ENCODE results near the gene PMPCA. TPM values are rescaled to one million over a fixed set of nuclear protein-coding genes. Genes with fewer than 3 reads are reported as not detected.
A peak's percentile ranks its signal among the peaks of the same experiment; 100 is the strongest.
"Not testable (repeated sequence)": the region's sequence is repeated elsewhere in the genome, so short reads cannot be mapped to it uniquely, and the experiment has no call there.

The PMPCA gene
- total RNA-seq, 2 donors from 2014 or later: 49.4 to 66.1 TPM

DNA sequence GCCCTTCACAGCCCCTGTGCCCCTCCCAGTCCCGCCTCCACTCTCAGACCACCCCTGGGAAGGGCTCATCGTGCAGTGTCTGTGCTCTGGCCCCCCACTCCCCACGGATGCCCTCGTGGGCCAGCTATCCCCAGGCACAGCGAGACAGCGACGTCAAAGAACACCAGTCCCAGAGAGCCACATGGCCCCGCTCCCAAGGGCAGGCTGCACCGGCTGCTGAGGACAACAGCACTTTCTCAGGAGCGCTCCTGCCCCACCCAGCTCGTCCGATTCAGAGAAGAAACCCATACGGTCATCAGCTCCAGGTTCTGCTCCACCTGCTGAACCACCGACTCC, 5.7 kb upstream of the PMPCA start:
- DNase-seq: no peak
- ATAC-seq: no peak
- intact Hi-C loops (cut with DNase I): loop anchor here in 1 of 2 donors (5.0 to 10.0 kb wide), 2 partner anchors 60 to 92 kb away; no protein-coding TSS in a partner anchor

DNA sequence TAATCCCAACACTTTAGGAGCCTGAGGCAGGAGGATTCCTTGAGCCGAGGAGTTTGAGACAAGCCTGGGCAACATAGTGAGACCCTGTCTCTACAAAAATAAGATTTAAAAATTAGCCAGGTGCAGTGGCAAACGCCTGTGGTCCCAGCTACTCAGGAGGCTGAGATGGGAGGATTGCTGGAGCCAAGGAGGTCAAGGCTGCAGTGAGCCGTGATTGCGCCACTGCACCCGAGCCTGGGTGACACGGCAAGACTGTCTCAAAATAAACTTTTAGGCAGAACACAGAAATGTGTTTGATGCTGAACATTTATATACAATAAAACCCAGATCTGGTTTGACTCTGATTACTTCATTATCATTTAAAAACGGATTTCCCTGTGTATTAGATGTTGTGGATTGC, 5.0 kb upstream of the PMPCA start:
- ATAC-seq: no peak
- DNase-seq: no peak
- intact Hi-C loops (cut with DNase I): loop anchor here in 1 of 2 donors (10.0 kb wide), 1 partner anchor 61 kb away; no protein-coding TSS in a partner anchor

DNA sequence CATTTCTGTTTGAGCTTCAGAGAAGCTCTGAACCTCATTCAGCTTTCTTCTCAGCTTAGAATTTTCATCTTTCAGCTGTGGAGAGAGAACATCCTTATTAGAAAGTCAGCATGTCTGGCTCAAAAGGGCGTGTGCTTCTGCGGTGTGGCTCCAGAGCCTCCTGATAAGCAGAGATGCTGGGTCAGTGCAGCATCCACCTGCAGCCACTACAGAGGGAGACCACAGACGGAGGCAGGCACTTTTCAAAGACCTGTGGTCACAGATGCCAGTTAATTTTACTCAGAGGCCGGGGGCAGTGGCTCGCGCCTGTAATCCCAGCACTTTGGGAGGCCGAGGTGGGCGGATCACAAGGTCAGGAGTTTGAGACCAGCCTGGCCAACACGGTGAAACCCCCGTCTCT, 4.6 kb upstream of the PMPCA start:
- not testable (repeated sequence) for DNase-seq, ATAC-seq
- intact Hi-C loops (cut with DNase I): loop anchor here in 1 of 2 donors (10.0 kb wide), 1 partner anchor 61 kb away; no protein-coding TSS in a partner anchor

DNA sequence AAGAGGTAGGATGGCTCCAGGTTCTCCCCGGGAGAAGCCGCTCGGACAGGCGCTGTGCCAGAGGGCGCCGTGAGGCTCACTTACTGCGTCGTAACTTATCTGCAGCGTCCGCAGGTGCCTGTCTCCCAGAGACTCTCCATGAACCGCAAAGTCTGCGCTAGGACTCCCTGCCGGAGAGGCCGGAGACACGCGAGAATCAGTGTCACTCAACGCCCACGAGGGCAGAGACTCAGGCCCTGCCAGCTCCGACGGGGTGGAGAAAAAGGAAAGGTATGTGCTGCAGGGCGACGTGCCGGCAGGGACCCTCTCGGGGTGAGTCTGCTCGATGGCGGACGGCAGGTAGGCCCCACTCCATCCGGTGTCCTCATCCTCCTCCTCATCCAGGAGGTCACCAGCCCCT, 3.4 kb upstream of the PMPCA start:
- not testable (repeated sequence) for DNase-seq, ATAC-seq
- intact Hi-C loops (cut with DNase I): loop anchor here in 1 of 2 donors (10.0 kb wide), 1 partner anchor 62 kb away; no protein-coding TSS in a partner anchor

DNA sequence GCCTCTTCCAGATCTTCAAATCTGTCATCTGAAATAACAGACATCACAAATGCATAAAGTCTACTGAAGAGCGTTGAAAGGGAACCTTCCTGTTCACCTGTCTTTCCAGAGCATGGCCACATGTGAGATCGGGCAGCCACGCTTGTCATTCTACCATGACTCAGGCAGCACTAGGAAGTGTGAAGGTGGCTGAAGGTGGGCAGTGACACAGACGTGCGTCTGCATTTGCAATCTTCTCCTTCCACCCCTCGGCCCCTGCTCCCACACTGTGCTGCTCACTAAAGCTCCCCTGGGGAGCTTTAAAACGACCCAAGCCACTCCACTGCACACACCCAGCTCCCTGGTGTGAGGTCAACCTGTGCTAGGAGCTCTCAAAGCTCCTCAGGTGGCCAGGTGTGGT, 2.5 kb upstream of the PMPCA start:
- intact Hi-C loops (cut with DNase I): loop anchor here in 1 of 2 donors (10.0 kb wide), 1 partner anchor 63 kb away; no protein-coding TSS in a partner anchor
- DNase-seq: no peak

DNA sequence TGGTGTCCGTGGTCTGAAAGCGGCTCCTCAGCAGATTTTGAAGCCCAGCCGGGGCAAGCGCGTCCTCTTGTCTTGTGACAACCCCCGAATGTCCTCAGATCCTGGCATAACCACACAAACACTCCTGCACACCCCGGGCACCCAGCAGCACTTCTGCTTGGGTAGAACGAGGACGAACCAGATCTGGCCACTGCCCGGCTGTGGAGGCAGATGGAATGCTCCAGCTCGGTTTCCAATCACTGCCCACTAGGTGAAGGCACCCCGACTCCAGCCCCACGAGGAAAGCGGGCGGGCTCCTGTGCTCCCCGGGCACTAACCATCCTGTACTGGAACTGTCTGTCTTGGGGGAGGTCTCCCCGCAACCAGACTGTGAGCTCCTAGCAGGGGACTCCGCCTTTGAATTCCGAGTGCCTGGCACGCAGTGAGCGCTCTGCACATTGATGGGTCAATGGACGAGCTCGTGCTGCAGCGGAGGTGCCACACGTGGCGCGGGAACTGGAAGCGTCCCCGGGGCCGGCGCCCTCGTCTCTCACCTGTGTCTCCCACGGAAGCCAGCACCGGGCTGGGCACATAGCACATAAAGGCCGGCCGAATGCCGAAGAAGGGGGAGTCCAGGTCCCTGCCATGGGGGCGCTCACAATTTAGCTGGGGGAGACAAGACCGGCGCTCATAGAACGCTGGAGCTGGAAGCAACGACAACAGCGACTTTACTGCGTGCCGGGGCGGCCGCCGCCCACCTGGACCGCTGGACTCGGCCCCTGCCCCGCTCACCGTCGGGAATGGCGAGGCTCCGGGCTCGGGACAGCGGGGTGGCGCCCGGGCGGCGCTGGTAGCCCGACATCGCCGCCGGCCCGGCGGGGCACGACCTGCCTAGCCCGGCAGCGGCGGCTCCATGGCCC, 652 bp upstream of the PMPCA start:
- ATAC-seq: peak; percentile 35 to 46

More for the DNA sequence above, 2.5 kb upstream of the PMPCA start:
- ATAC-seq: no peak

DNA sequence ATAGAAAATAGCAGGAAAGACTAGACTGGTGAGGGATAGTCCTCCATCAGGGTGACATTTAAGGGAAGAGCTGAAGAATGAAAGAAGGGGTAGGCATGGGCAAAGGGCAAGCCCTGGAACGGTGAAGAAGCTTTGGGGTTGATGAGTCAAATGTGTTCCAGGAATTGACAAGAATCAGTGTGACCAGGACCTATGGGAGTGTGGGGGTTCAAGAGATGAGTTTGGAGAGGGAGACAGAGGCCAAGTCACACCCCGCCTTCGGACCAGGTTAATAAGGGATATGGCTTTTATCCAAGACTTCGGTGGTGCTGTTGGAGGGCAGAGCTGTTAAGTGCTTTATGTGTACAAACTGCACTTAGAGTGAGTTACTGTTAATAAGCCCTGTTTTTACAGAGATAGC, 920 bp downstream of the PMPCA start:
- ATAC-seq (no peak), DNase-seq (no peak)
- intact Hi-C loops (cut with DNase I): no loop called here

More for the DNA sequence above, 652 bp upstream of the PMPCA start:
- intact Hi-C loops (cut with DNase I): loop anchor here in 1 of 2 donors (10.0 kb wide), 1 partner anchor 65 kb away; no protein-coding TSS in a partner anchor
- DNase-seq: peak; percentile 52

DNA sequence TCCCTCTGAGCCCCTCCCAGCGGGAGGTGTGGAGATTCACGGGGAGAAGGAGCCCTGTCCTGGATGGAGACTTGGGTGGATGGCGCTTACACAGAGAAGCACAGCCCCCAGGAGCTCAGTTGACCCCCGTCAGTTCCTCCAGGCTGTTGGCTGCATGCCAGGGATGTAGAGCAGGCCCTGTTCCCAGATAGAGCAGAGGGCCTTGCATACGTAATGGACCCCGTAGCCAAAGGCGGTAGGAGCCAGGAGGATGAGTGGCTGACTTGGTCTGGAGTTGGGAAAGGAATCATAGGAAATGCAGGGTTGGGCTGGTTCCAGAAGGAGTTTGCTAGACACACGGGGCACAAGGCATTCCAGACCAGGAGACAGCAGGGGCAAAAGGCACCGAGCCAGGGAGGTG, 2.5 kb downstream of the PMPCA start:
- DNase-seq: no peak
- intact Hi-C loops (cut with DNase I): no loop called here
- ATAC-seq: no peak

DNA sequence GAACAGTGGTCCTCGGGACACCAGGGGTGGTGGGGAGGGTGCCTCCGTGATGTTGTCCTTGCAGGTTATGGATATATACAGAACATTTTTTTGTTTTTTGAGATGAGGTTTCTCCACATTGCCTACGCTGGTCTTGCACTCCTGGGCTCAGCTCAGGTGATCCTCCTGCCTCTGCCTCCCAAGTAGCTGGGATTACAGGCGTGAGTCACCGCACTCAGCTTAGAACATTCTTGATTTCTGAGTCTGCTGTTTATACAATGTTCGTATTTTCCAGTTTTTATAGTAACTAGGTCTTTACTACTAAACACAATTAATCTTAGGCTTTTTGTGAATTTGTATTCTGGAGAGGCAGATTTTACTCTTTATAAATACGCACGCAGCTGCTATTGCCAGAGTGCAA, 6.0 kb downstream of the PMPCA start:
- DNase-seq (no peak), ATAC-seq (no peak)
- intact Hi-C loops (cut with DNase I): no loop called here

DNA sequence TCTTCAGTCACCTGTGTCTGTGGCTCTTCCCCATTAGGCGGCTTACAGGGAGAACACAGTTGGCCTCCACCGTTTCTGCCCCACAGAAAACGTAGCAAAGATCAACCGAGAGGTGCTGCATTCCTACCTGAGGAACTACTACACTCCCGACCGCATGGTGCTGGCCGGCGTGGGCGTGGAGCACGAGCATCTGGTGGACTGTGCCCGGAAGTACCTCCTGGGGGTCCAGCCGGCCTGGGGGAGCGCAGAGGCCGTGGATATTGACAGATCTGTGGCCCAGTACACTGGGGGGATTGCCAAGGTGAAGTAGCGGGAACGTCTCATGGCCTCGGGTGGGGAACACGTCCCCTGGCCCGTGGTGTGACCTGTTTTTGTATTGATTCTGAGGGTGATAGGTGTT, 6.5 kb downstream of the PMPCA start:
- no peak for ATAC-seq
- no peak for DNase-seq
- intact Hi-C loops (cut with DNase I): no loop called here

DNA sequence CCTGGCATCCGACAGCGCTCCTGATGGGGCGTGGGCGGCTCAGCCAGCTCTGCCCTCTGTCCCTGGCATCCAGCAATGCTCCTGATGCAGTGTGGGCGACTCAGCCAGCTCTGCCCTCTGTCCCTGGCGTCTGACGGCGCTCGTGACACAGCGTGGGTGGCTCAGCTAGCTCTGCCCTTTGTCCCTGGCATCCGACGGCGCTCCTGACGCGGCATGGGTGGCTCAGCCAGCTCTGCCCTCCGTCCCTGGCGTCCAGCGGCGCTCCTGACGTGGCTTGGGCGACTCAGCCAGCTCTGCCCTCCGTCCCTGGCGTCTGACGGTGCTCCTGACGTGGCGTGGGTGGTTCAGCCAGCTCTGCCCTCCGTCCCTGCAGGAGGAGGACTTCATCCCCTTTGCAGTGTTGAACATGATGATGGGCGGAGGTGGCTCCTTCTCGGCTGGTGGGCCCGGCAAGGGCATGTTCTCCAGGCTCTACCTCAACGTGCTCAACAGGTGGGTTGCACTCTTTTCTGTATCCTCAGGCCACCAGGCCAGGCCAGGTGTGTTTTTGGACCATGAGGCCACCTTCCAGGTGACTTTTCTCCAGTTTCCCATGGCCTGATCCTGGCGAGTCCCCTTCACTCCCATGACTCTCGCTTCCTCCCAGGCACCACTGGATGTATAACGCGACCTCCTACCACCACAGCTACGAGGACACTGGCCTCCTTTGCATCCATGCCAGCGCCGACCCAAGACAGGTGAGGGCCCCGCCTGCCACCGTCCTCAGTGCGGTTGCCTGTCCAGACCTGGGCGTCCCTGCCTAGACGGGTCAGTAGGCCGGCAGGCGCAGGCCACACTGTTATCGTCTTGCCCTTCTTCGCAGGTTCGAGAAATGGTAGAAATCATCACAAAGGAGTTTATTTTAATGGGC, 8.0 kb downstream of the PMPCA start:
- intact Hi-C loops (cut with DNase I): no loop called here
- no peak for DNase-seq
- no peak for ATAC-seq

DNA sequence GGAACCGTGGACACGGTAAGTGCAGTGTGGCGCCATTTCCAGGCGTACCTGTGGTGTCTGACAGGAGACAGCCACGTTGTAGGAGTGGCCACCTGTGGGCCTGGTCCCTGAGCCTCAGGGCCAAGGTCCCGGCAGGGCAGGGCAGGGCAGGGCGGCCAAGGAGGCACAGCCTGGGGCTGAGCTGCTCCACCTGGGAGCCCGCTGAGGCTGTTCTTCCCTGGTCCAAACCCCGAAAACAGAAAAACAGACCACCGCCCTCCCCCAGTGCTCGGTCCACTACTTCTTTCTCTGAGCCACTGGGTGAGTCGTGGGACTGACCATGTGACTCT, 8.6 kb downstream of the PMPCA start:
- intact Hi-C loops (cut with DNase I): no loop called here
- DNase-seq (no peak), ATAC-seq (no peak)

DNA sequence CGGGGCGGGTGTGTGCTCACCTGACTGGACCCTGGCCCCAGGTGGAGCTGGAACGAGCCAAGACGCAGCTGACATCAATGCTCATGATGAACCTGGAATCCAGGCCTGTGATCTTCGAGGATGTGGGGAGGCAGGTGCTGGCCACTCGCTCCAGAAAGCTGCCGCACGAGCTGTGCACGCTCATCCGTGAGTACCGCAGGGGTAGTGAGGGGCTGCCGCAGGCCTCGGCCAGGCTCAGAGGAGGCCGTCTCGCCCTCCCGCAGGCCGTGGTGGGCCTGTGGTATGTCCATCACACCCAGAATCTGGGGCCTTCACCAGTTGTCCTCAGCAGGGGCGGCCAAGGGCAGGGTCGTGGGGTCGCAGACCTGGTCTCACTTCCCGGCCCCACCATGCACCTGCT, 11.3 kb downstream of the PMPCA start:
- DNase-seq: no peak
- intact Hi-C loops (cut with DNase I): no loop called here
- ATAC-seq: no peak

DNA sequence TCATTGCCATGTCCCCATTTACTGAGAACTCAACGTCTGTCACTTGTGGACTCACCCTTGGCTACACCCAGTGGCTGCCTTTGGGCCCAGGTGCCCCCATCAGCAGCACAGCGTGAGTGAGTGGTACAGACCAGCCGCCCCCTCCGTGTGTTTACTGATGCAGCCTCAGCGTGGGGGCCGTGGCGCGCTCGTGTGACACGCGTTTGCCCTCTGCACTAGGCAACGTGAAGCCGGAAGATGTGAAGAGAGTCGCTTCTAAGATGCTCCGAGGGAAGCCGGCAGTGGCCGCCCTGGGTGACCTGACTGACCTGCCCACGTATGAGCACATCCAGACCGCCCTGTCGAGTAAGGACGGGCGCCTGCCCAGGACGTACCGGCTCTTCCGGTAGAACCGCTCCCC, 12.4 kb downstream of the PMPCA start:
- ATAC-seq (no peak), DNase-seq (no peak)
- intact Hi-C loops (cut with DNase I): no loop called here

DNA sequence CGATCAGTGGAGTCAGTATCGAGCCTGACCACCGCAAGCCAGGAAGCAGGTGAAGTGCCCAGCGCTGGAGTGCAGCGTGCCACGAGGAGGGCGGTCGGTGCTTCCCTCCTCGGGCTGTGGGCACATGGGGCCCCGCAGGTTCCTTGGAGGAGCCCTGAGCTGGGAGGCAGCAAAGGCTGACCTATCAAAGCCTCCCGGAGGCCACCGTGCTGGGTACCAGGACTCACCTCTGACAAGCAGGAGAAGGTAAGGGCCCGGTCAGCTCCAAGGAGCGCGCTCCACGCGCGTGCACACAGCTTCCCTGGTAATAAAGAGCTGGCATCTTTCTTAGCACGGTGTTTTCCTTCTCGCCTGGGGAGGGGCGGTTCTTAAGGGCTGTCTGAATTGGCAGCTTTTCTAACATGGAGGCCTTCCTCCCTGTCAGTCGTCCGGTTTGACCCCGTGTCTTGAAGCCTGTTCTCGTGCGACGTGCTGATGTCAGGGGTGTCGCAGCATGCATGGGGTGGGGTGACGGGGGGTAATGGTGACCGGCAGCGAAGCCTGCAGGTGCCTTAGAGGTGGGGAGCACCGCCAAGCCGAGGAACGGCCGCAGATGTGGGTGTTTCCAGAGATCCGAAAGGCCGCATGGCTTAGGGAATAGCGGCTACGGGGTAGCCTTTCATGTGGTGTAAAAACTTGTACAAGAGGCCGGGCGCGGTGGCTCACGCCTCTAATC, 13.1 kb downstream of the PMPCA start:
- no peak for DNase-seq
- intact Hi-C loops (cut with DNase I): no loop called here

DNA sequence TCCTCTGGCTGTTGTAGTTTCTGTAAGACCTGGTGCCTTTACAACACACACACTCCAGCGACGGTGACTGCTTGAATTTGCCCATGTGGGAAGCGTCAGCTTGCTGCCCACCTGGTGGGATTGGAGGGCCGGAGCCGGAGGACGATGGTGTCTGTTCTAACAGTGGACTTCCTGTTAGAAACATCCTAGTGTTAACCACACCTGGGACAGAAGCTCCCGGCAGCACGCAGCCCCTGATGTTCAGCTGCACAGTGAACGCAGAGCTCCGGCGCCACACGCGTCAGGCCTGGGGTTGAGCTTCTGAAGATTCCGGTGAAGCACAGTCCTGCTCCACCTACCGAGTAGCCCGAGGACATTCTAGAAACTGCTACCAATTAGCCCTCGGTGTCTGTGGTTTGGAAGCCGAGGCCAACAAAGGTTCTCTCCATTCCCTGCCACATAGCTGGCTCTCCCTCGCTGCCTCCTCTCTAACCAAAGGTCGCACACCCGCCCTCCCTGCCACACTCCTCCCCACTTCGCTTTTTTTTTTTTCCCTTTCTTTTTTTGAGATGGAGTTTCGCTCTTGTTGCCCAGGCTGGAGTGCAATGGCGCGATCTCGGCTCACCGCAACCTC, 14.4 kb downstream of the PMPCA start:
- intact Hi-C loops (cut with DNase I): no loop called here
- ATAC-seq (no peak), DNase-seq (no peak)

More for the DNA sequence above, 13.1 kb downstream of the PMPCA start:
- ATAC-seq: no peak

DNA sequence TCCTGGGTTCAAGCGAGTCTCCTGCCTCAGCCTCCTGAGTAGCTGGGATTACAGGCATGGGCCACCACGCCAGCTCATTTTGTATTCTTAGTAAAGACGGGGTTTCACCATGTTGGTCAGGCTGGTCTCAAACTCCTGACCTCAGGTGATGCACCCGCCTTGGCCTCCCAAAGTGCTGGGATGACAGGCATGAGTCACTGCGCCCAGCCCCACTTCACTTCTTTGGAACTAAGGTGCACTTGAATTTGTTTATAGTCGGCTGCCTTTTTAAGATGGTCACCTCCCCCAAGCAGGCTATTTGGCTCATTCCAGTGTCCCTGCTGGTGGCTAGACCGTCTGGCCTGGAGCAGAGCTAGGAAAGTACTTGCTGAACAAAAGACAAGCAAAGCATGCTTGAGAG, 14.9 kb downstream of the PMPCA start:
- not testable (repeated sequence) for ATAC-seq, DNase-seq

DNA sequence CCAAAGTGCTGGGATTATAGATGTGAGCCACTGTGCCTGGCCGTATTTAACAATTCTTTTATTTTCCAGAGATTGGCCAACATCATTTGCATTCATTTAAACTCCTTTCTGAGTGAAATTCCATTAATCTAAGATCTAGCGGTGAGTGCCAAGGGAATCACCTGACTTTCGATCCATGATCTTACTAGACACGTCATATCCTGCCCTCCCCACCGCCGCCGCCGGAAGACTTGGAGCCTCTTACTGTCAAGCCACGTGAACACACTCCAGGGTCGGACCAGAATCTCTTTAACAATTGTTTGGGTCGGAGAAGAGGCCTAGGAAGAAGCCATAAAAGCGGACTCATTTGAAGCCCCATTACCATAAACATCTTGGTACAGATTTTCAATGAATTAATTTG, 16.3 kb downstream of the PMPCA start:
- intact Hi-C loops (cut with DNase I): no loop called here
- ATAC-seq: no peak
- DNase-seq: no peak

More for the DNA sequence above, 14.9 kb downstream of the PMPCA start:
- intact Hi-C loops (cut with DNase I): not testable (repeated sequence)
